Subcutaneous abdominal adipose tissue (tissue), 5 donors: ENCODE data around the gene KLHDC1.
A peak's percentile ranks its signal among the peaks of the same experiment; 100 is the strongest.
"Not testable (repeated sequence)": the region's sequence is repeated elsewhere in the genome, so short reads cannot be mapped to it uniquely, and the experiment has no call there.

Experiments used
- H3K27ac ChIP-seq: one replicate; pipeline ENCODE4 v1.7.0; 2013; ENCODE audit warnings: low read depth, mild to moderate bottlenecking, inconsistent platforms, low read length, moderate library complexity
- H3K27me3 ChIP-seq, 5 donors: one replicate each; pipeline ENCODE4 v1.7.0; 2013; ENCODE audit warnings: low read length in 5 of 5, inconsistent platforms in 1 of 5; ENCODE audit not compliant: control insufficient read depth in 5 of 5, insufficient read depth in 4 of 5
- H3K36me3 ChIP-seq, 5 donors: one replicate each; pipeline ENCODE4 v1.7.0; 2013; ENCODE audit warnings: low read length in 5 of 5; ENCODE audit not compliant: control insufficient read depth in 5 of 5, insufficient read depth in 5 of 5
- H3K4me1 ChIP-seq, 5 donors: one replicate each; pipeline ENCODE4 v1.7.0; 2013; ENCODE audit warnings: low read length in 5 of 5, mild to moderate bottlenecking in 3 of 5, moderate library complexity in 1 of 5; ENCODE audit not compliant: control insufficient read depth in 5 of 5, insufficient read depth in 5 of 5
- H3K4me3 ChIP-seq, 5 donors: one replicate each; pipeline ENCODE4 v1.7.0; 2013; ENCODE audit warnings: low read length in 5 of 5, low read depth in 1 of 5
- H3K9ac ChIP-seq, 5 donors: one replicate each; pipeline ENCODE4 v1.7.0; 2013; ENCODE audit warnings: low read length in 5 of 5, mild to moderate bottlenecking in 4 of 5, moderate library complexity in 3 of 5
- H3K9me3 ChIP-seq, 5 donors: one replicate each; pipeline ENCODE4 v1.7.0; 2013; ENCODE audit warnings: low read length in 5 of 5; ENCODE audit not compliant: control insufficient read depth in 5 of 5
- donor health status: healthy.
- donor health status: healthy.
- donor health status: healthy.
- donor health status: healthy.
- donor health status: healthy.

KLHDC1 gene

DNA sequence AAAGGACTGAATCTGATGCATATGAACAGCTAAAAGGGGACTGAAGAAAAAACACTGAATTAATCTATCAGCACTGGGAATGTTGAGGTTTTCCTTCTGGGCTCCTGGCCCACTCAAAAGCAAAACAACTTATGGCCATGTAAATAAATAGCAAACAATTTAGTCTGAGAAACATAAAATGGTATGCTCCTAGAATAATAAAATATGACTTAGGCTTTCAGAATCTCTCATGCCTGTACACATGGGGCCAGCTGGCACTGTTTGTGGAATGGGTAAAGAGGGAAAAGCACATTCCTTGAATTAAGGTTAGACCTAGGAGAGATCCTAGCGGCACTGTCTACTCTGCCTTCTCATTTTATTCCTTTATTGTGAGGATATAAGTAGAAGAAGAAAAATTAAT, 81.2 kb downstream of the KLHDC1 start:
- peaks cover 40 to 51% (median 45%) of the 10 kb centered on the region in 5 donors for H3K36me3 ChIP-seq

DNA sequence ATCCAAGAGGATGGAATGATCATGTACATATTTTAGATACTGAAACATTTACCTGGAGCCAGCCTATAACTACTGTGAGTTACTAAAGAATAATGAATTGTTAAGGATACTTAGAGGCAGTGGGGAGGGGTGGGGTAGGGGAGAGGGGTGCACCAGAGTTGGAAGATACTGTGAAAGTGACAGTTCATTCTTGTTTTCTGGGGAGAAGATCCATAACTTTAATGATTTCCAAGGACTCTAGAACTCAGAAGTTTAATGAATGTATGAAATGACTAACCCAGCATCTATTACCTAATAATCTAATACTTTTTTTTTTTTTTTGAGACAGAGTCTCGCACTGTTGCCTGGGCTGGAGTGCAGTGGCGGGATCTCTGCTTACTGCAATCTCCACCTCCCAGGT, 85.5 kb downstream of the KLHDC1 start:
- H3K9ac ChIP-seq = no peak overlapping the region
- no peak overlapping the region for H3K27ac ChIP-seq
- peaks cover 76 to 85% (median 77%) of the 10 kb centered on the region in 5 donors for H3K36me3 ChIP-seq
- H3K9me3 ChIP-seq = no peaks in the 10 kb centered on the region
- H3K4me1 ChIP-seq = peaks cover 0 to 5% (median 0%) of the 10 kb centered on the region in 5 donors
- H3K4me3 ChIP-seq = no peak overlapping the region
- no peaks in the 10 kb centered on the region for H3K27me3 ChIP-seq

More for the DNA sequence above, 81.2 kb downstream of the KLHDC1 start:
- no peak overlapping the region for H3K27ac ChIP-seq
- H3K27me3 ChIP-seq = no peaks in the 10 kb centered on the region
- peak overlapping the region in 1 of 5 donors; percentile 26 for H3K9ac ChIP-seq
- H3K4me1 ChIP-seq = peaks cover 10 to 27% (median 19%) of the 10 kb centered on the region in 5 donors
- no peak overlapping the region for H3K4me3 ChIP-seq
- H3K9me3 ChIP-seq = no peaks in the 10 kb centered on the region

DNA sequence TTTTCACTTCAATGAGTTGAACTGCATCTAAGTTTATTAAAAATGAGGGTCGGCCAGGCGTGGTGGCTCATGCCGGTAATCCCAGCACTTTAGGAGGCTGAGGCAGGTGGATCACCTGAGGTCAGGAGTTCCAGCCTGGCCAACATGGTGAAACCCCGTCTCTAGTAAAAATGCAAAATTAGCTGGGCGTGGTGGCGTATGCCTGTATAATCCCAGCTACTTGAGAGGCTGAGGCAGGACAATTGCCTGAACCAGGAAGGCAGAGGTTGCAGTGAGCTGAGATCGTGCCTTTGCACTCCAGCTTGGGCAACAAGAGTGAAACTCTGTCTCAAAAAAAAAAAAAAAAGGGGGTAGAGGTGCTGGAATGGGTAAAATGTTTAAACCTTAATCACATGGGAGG, 88.1 kb downstream of the KLHDC1 start:
- not testable (repeated sequence) for H3K4me1 ChIP-seq, H3K9ac ChIP-seq, H3K9me3 ChIP-seq, H3K27me3 ChIP-seq, H3K4me3 ChIP-seq, H3K27ac ChIP-seq
- peaks cover 79 to 90% (median 82%) of the 10 kb centered on the region in 5 donors for H3K36me3 ChIP-seq

DNA sequence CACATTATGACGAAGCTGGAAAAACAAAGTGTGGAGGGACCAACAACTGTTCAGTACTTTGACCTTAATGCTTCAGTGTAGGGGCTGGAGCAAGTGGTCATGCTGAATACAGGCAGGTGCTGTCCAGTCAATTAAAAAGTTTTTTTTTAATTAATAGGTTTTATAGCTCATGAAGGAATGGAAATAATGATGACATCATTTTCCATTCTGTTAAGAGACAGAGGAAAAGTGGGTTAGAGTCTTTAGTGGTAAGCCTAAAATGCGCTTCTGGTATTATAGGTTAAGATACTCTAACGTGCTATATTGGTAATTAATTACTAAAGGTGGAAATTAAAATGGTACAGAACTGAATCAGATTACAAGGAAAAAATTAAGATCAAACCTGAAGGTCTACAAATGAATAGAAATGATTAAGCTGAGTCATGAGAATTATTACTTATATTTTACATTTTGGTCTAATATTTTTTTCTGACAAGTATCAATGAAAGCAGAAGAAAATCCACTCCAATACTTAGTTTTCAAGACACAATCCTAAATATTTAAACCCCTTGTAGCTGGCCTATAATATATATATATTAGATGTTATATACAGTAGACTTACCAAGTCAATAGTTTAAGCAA, 90.6 kb downstream of the KLHDC1 start:
- H3K36me3 ChIP-seq = peaks cover 72 to 97% (median 82%) of the 10 kb centered on the region in 5 donors
- no peaks in the 10 kb centered on the region for H3K4me1 ChIP-seq
- H3K27me3 ChIP-seq = no peaks in the 10 kb centered on the region
- no peak overlapping the region for H3K27ac ChIP-seq
- H3K9ac ChIP-seq = no peak overlapping the region
- H3K9me3 ChIP-seq = no peaks in the 10 kb centered on the region
- no peak overlapping the region for H3K4me3 ChIP-seq

DNA sequence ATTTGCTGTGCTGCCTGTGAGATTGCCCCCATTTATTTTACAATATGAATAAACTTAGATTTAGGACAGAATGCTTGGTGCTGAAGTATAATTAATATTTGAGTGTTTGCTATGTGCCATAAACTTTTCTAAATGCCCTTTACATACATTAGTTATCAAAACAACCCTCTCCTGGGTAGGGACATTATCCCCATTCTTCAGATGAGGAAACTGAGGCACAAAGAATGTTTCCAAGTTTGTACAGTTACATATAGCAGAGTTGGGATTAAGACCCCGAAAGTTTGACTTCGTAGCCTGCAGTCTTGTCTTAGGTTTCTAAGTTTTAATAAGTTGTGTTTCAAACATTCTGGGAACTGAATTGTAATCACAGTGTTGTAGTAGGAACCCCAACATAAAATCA, 93.4 kb downstream of the KLHDC1 start:
- no peaks in the 10 kb centered on the region for H3K27me3 ChIP-seq
- no peaks in the 10 kb centered on the region for H3K4me1 ChIP-seq
- no peaks in the 10 kb centered on the region for H3K9me3 ChIP-seq
- H3K27ac ChIP-seq = no peak overlapping the region
- no peak overlapping the region for H3K4me3 ChIP-seq
- no peak overlapping the region for H3K9ac ChIP-seq
- peaks cover 69 to 96% (median 75%) of the 10 kb centered on the region in 5 donors for H3K36me3 ChIP-seq

DNA sequence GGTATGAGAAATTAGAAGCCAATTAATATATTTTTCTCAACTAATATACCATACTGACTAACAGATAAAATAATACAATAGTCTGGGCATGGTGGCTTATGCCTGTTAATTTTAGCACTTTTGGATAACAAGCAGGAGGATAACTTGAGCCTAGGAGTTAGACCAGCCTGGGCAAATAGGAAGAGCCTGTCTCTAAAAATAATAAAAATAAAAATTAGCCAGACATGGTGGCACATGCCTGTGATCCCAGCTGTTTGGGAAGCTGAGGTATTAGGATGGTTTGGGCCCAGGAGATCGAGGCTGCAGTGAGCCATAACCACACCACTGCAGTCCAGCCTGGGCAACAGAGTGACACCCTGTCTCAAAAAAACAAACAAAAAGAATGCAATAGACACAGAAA, 99.7 kb downstream of the KLHDC1 start:
- no peaks in the 10 kb centered on the region for H3K27me3 ChIP-seq
- no peak overlapping the region for H3K27ac ChIP-seq
- H3K4me1 ChIP-seq = no peaks in the 10 kb centered on the region
- no peak overlapping the region for H3K9ac ChIP-seq
- no peaks in the 10 kb centered on the region for H3K9me3 ChIP-seq
- H3K4me3 ChIP-seq = no peak overlapping the region
- H3K36me3 ChIP-seq = peaks cover 44 to 78% (median 52%) of the 10 kb centered on the region in 5 donors

DNA sequence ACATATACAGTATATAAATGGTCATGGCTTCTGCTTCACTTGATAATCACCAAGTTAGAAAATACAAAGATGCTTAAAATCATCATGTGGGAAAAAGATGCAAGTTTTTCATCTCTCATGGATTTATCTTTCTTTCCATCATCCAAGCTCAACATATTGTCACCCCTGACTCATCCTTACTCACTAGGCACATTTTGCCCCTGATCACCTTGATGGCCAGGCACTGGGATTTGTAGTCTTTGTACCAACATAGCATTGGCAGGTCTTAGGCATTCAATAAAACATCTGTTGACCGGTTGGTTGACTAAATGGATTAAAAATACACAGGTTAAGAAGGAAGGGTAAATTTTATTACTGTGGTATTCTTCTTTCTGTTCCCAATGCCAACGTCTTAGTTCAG, 103.1 kb downstream of the KLHDC1 start:
- peaks cover 51 to 81% (median 66%) of the 10 kb centered on the region in 5 donors for H3K36me3 ChIP-seq
- H3K4me1 ChIP-seq = no peaks in the 10 kb centered on the region
- H3K27ac ChIP-seq = no peak overlapping the region
- H3K4me3 ChIP-seq = no peak overlapping the region
- H3K27me3 ChIP-seq = no peaks in the 10 kb centered on the region
- H3K9me3 ChIP-seq = no peaks in the 10 kb centered on the region
- no peak overlapping the region for H3K9ac ChIP-seq
